ENCODE results near the gene SYNE1.

- no peak for TF ChIP-seq GATA3 (IDR thresholded peaks at IDR 0.05; ENCODE audit: low read depth, low read length)
- no peak for TF ChIP-seq GATA2 (IDR thresholded peaks at IDR 0.05; ENCODE audit: low read depth, low read length)
Measured at GRCh38 chr6:152571089-152571488, 66.1 kb downstream of the SYNE1 start.

Data from SH-SY5Y (cell line).